ENCODE data around the gene PTGFRN. TPM values are rescaled to one million over a fixed set of nuclear protein-coding genes. Genes with fewer than 3 reads are reported as not detected.
A peak's percentile ranks its signal among the peaks of the same experiment; 100 is the strongest.

PTGFRN gene
- total RNA-seq, 2 experiments from 2014 or later = 7.0 to 8.4 TPM

DNA sequence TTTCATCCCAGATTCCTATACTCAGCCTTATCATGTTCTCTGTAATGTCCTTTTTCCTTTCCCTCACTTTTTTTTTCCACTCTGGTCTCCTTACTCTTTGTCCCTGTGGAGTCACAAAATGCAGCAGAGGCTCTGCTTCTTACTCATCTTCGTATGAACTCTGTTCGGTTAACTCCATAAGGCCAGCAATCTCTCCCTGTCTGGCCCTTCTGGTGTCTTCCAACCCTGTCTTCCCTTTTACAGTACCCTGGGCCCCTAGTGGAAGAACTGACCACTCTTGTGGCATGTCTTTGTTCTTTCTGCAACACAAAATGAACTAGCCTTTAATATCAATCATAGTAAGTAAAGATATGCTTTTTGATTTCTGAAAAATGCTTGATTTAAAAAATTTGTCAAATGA, 98.9 kb downstream of the PTGFRN start:
- H3K36me3 Mint-ChIP-seq (ENCODE audit: low read depth) = peaks cover 2% of the 10 kb centered on the region
- DNase-seq (no peak), ATAC-seq (no peak)
- TF ChIP-seq, protein P1, sequence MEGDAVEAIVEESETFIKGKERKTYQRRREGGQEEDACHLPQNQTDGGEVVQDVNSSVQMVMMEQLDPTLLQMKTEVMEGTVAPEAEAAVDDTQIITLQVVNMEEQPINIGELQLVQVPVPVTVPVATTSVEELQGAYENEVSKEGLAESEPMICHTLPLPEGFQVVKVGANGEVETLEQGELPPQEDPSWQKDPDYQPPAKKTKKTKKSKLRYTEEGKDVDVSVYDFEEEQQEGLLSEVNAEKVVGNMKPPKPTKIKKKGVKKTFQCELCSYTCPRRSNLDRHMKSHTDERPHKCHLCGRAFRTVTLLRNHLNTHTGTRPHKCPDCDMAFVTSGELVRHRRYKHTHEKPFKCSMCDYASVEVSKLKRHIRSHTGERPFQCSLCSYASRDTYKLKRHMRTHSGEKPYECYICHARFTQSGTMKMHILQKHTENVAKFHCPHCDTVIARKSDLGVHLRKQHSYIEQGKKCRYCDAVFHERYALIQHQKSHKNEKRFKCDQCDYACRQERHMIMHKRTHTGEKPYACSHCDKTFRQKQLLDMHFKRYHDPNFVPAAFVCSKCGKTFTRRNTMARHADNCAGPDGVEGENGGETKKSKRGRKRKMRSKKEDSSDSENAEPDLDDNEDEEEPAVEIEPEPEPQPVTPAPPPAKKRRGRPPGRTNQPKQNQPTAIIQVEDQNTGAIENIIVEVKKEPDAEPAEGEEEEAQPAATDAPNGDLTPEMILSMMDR (IDR thresholded peaks at IDR 0.05) = no peak
- ChIA-PET CTCF (interaction anchor here (0.8 to 1.4 kb wide), 4 partner anchors 24 to 285 kb away, joined by 3 to 6 read pairs (median 4); no protein-coding TSS in a partner anchor), POLR2A (interaction anchor here (1.3 kb wide), 1 partner anchor 50 kb away, joined by 3 read pairs; no protein-coding TSS in a partner anchor)
- H3K9me3 Mint-ChIP-seq = no peaks in the 10 kb centered on the region
- intact Hi-C loops (cut with micrococcal nuclease) = loop anchor here (10.0 kb wide), 1 partner anchor 656 kb away; no protein-coding TSS in a partner anchor
- peaks cover 58% of the 10 kb centered on the region for H3K4me1 Mint-ChIP-seq (ENCODE audit: low read depth)
- H3K4me3 Mint-ChIP-seq = peak overlapping the region; percentile 28
- H3K27me3 Mint-ChIP-seq = no peaks in the 10 kb centered on the region
- peak overlapping the region; percentile 81 for H3K27ac Mint-ChIP-seq

DNA sequence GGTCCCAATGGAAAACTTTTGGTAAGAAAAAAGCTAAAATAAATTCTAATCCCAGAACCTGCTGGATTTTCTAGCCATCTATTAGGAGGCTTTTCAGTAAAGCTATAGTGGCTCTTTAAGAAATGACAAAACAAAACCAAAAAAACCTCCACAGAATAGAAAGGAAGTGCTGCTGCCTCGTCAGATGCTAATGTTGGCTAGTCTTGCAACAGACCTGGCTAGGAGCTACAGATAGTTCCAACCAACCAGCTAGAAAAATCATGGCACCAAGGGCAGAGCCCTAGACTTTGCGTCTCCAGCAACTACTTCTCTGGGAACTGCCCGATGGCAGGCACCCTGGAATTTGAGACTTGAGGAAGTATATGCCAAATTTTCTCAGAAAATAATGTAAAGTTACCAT, 99.4 kb downstream of the PTGFRN start:
- Mint-ChIP-seq H3K4me3 (peak overlapping the region; percentile 19), H3K36me3 (ENCODE audit: low read depth) (peaks cover 2% of the 10 kb centered on the region), H3K9me3 (no peaks in the 10 kb centered on the region), H3K27ac (peak overlapping the region; percentile 81), H3K27me3 (no peaks in the 10 kb centered on the region), H3K4me1 (ENCODE audit: low read depth) (peaks cover 57% of the 10 kb centered on the region)
- ATAC-seq (peak; percentile 63), DNase-seq (peak; percentile 37)
- ChIA-PET CTCF (interaction anchor here (0.7 to 1.4 kb wide), 8 partner anchors 13 to 286 kb away, joined by 3 to 6 read pairs (median 3); no protein-coding TSS in a partner anchor), POLR2A (interaction anchor here (1.0 to 1.3 kb wide), 2 partner anchors 49 to 241 kb away, joined by 3 read pairs; no protein-coding TSS in a partner anchor)
- intact Hi-C loops (cut with micrococcal nuclease) = loop anchor here (10.0 kb wide), 1 partner anchor 656 kb away; no protein-coding TSS in a partner anchor
- TF ChIP-seq, protein P1 (IDR thresholded peaks at IDR 0.05) = no peak

DNA sequence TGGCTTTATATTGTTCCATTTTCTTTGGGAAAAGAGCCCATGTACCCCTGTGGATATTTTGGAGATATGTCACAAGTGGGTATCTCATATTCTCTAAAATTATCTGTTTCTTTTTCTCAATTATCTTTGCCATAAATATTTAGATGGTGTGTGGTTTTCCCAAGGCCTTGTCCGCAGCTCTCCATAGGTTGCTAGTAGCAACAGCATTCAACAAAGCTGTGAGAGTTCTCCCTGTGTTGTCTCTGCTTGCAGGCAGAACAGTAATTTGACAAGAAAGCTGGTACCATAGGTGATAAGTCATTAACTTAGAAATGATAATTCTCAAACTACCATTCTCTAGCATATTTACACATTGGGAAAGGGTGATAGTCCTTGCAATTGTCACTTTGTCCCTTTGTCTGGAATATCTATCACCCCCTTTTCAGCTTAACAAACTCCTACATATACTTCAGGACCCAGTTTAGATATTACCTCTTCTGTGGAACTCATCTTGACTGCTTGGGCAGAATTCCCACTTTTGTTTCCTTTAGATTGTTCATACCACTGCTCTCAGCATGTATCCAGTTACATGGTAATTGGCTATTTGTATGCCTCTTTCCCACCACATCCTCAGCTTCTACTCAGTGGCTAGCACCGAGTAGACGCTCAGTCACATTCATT, 100.7 kb downstream of the PTGFRN start:
- Mint-ChIP-seq H3K9me3 (no peaks in the 10 kb centered on the region), H3K4me3 (no peak overlapping the region), H3K36me3 (ENCODE audit: low read depth) (peaks cover 2% of the 10 kb centered on the region), H3K4me1 (ENCODE audit: low read depth) (peaks cover 52% of the 10 kb centered on the region), H3K27ac (no peak overlapping the region), H3K27me3 (no peaks in the 10 kb centered on the region)
- ChIA-PET POLR2A (interaction anchor here (0.6 kb wide), 1 partner anchor 184 kb away, joined by 4 read pairs; no protein-coding TSS in a partner anchor), CTCF (interaction anchor here (1.0 to 1.4 kb wide), 5 partner anchors 14 to 337 kb away, joined by 3 to 6 read pairs (median 3); no protein-coding TSS in a partner anchor)
- intact Hi-C loops (cut with micrococcal nuclease) = no loop called here
- ATAC-seq = no peak
- TF ChIP-seq, protein P1 (IDR thresholded peaks at IDR 0.05) = no peak
- no peak for DNase-seq

DNA sequence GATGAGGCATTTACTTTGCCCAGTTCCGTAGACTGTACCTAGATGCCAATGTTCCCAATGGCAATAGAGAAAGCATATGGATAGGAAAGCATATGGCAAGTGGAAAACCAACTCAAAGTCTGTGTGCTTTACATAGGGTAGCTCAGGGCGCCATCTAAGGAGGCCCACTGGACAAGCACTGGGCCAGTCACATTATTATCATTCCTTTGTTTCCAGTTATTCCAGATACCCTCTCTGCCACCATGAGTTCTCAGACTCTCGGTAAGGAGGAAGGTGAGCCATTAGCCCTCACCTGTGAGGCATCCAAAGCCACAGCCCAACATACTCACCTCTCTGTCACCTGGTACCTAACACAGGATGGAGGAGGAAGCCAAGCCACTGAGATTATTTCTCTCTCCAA, 101.6 kb downstream of the PTGFRN start:
- intact Hi-C loops (cut with micrococcal nuclease) = no loop called here
- POLR2A ChIA-PET = interaction anchor here (0.6 kb wide), 1 partner anchor 185 kb away, joined by 4 read pairs; no protein-coding TSS in a partner anchor
- CTCF ChIA-PET = interaction anchor here (1.0 to 1.2 kb wide), 2 partner anchors 17 to 338 kb away, joined by 3 read pairs; no protein-coding TSS in a partner anchor
- no peak for ATAC-seq
- peaks cover 45% of the 10 kb centered on the region for H3K4me1 Mint-ChIP-seq (ENCODE audit: low read depth)
- H3K27me3 Mint-ChIP-seq = no peaks in the 10 kb centered on the region
- H3K27ac Mint-ChIP-seq = no peak overlapping the region
- no peak overlapping the region for H3K4me3 Mint-ChIP-seq
- TF ChIP-seq, protein P1 (IDR thresholded peaks at IDR 0.05) = no peak
- no peaks in the 10 kb centered on the region for H3K9me3 Mint-ChIP-seq
- H3K36me3 Mint-ChIP-seq (ENCODE audit: low read depth) = peaks cover 2% of the 10 kb centered on the region
- no peak for DNase-seq

All from activated CD8-positive, alpha-beta T cell treated with anti-CD3 and anti-CD28 coated beads for 36 hours (primary cell).